CD4-positive, alpha-beta T cell treated with Interferon alpha-2 for 1 hour (primary cell): ENCODE results near the gene ANKFN1.

Experiments used
- DNase-seq, 2 donors: peaks; one replicate each; pipeline ENCODE4 v3.0.0-alpha.2; 2020 to 2022

ANKFN1 gene

GRCh38 chr17:56521414-56522141 is 368.3 kb downstream of the ANKFN1 start:
- DNase-seq: no peak

- no peak for DNase-seq
These were observed 369.8 kb downstream of the ANKFN1 start for GRCh38 chr17:56523042-56523441.

- no peak for DNase-seq
These were observed 375.4 kb downstream of the ANKFN1 start for GRCh38 chr17:56528696-56529095.

- DNase-seq: no peak
These were observed 379.7 kb downstream of the ANKFN1 start for GRCh38 chr17:56532926-56533325.

- no peak for DNase-seq
These were observed 383.5 kb downstream of the ANKFN1 start for GRCh38 chr17:56536766-56537165.

- DNase-seq: no peak
These were observed 387.6 kb downstream of the ANKFN1 start for GRCh38 chr17:56540836-56541235.

- DNase-seq: no peak
These were observed 390.0 kb downstream of the ANKFN1 start for GRCh38 chr17:56543280-56543679.

GRCh38 chr17:56545106-56545505 is 391.8 kb downstream of the ANKFN1 start:
- DNase-seq: no peak

- no peak for DNase-seq
These were observed 392.7 kb downstream of the ANKFN1 start for GRCh38 chr17:56545930-56546329.

- DNase-seq: no peak
These were observed 395.4 kb downstream of the ANKFN1 start for GRCh38 chr17:56548661-56549060.

- DNase-seq: no peak
These were observed 396.2 kb downstream of the ANKFN1 start for GRCh38 chr17:56549501-56549900.

GRCh38 chr17:56557682-56558081 is 404.4 kb downstream of the ANKFN1 start:
- no peak for DNase-seq

- DNase-seq: no peak
These were observed 404.8 kb downstream of the ANKFN1 start for GRCh38 chr17:56558088-56558487.
